SIG-M5 treated with dmso at 0.1 percent for 504 hours (cell line): ENCODE measurements around the gene RBP2.

Experiments
- DNase-seq: peaks from one replicate; lab custom pipeline; 2025; ENCODE audit not compliant: unreplicated experiment; lab: John Stamatoyannopoulos, UW

RBP2 gene

DNA sequence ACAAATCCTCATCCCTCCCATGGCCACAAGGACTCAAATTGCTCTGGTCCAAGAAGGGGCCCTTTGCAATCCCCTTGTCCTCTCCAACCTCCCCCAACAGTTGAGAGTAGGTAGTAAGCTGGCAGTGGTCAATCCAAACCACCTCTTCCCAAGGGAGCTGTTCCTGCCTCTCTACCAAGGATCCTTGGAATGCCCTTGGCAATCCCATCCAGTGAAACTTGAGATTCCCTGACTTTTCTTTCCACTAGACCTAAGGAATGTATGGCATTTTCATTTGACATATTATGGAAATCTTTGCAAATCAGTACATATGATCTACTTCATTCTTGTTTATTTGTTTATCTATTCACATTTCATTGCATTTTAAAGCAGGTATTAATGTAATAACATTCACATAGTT lies 4.8 kb upstream of the RBP2 start:
- no peak for DNase-seq

DNA sequence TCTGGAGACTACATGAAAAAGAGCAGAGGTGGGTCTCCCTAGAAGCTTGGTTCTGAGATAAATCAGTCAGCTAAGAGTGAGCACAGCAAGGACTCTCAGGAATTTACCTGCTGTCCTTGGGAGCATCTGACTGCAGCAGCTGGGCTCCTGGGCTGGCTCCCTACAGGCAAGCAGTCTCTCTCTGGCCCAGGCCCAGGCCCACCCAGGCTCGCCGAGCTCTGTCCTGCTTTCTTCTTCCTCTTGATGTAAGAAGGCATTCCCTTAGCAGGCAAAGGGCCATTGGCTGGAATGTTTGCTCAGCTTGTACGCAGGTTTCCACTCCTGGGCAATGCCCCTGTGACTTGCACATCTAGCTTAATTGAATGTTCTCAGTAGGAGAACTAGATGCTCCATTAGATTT lies 4.3 kb upstream of the RBP2 start:
- no peak for DNase-seq

DNA sequence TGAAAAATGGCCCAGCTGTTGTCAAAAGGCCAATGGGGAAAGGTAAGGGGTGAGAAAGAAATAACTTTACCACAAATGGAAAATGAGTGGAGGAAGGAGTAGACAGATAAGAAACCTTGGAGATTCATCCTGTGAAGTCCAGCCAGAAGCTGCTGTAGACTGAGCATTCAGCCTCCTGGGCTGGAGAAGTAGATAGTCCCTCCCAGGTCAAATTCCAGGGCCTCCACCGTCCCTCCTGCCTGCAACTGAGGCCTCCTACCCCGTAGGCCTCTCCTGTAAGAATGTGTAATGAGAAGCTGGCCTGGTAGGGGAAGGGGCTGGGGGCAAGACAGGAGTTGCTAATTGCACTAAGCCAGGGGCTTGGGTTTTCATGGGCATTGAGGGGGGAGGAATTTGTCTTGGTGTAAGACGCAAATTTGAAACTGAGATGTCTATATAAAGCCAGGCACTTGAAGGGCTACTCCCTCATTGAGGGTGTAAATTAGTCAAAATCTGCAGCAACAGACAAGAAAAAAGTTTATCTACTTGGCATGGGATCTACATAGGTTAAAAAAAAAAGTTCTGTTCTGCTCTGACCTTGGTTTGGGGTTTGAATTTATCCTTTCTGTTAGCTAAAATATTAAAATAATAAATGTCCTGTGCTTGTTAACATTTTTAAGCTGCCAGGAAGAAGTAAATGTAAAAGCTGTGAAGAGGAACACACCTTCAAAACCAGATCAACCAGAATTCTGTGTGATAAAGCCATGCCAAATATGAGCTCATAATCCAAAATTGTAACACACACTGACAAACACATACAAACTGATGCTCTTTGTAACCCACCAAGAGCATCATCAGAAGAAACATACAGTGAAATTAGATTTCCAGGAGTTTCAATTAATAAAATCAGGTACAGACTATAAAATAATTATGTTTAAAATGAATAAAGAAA lies 1.7 kb upstream of the RBP2 start:
- peak; percentile 10 for DNase-seq

GRCh38 chr3:139473155-139473771 lies 3.1 kb downstream of the RBP2 start:
- no peak for DNase-seq

DNA sequence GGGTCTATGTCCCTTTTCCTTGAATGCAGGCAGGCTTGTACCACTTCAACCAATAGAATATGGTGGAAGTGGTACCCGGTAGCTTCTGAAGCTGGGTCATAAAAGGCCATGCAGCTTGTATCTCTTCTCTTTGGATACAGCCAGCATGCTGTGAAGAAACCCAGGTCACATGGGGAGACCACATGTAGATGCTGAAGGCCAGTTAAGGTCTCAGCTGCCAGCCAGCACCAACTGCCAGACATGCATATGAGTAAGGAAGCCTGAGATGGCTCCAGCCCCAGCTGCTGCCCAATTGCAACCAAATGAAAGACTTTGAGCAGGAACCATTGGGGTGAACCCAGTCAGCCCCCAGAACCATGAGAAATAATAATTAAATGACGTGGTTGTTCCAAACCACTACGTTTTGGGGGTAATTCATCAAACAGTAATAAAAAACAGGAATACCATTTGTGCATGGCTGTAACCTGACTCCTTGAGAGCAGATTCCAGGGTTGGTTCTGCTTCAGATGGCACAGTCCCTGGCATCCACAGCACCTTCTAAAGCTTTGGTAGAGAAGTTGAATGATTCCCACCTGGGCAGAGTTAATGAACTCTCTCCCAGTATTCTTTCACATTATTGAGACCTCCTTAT lies 3.8 kb downstream of the RBP2 start:
- no peak for DNase-seq

GRCh38 chr3:139470199-139470598 lies 6.1 kb downstream of the RBP2 start:
- DNase-seq = no peak

- no peak for DNase-seq
These were observed 7.9 kb downstream of the RBP2 start for GRCh38 chr3:139468399-139468798.

- DNase-seq = no peak
These were observed 10.0 kb downstream of the RBP2 start for GRCh38 chr3:139466360-139466759.

DNA sequence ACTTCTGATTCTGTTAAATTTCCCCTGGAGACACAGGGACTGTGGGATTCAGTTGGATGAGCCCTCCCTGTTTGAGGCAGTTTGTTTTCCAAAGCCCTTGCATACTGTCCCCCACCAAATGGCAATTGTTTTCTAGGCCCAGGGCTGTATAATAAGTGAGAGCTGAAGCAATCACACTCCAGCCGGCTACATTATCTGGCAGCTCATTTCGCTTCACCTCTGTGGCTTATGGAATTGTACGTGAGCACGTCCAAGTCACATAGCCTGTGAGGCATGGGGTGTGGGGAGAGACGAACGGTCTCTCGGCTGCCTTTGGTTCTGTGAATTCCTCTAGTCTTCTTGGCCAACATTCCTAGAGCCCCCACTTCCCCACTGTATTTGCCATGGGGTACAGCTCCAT lies 10.7 kb downstream of the RBP2 start:
- no peak for DNase-seq

DNA sequence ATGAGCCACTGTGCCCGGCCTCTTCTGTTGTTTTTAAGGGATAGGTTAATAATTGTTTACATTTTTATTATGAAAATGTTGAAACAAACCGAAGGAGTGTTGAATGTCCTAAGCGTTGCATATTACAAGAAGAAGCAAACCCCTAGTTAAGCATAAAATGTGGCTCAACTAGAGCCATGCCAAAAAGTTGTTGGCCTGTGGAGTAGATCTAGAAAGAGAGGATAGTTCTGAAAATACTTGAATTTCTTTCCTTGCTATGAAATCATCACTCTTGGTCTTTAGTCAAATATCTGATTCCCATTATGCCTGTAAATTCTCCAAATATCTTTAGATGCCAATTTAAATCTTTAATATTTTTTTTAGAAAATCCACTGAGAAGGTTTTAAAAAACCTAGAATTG lies 12.8 kb downstream of the RBP2 start:
- DNase-seq = no peak

- no peak for DNase-seq
These were observed 15.8 kb downstream of the RBP2 start for GRCh38 chr3:139460529-139460928.

DNA sequence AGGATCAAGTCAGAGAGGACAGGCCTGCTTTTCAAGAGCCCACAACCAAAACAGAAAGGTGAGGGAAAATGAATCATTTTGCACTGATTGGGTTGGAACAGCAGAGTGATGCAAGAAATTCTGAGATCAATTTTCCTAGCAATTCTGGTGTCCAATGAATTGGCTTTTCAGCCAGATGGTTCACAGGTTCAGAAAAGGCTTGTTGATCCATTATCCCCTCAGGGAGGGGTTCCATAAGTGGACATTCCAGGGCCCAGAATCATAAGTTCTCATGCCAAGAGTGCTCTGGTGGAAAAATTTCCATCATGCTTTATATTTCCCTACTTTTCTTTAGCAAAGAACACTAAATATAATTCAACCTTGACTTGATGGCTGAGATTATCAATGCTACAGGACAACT lies 16.2 kb downstream of the RBP2 start:
- DNase-seq = no peak

GRCh38 chr3:139458348-139458747 lies 18.0 kb downstream of the RBP2 start:
- DNase-seq = no peak

DNA sequence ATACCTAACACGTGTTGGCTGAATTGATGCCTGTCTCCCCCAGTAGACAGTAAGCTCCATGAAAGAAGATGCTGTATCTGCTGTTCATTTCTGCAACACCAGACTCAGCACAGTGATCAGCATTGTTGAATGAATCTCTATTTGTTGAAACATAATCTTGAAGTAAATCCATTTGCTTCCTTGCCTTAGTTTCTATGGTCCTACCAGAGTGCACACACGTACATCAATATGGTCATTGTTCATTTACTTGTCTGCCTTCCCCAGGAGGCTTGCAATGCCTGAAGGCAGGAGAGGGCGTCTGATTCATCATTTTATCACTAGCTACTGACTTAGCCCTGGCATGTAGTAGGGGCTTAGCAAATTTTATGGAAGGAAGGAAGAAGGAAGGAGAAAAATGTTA lies 19.2 kb downstream of the RBP2 start:
- no peak for DNase-seq

DNA sequence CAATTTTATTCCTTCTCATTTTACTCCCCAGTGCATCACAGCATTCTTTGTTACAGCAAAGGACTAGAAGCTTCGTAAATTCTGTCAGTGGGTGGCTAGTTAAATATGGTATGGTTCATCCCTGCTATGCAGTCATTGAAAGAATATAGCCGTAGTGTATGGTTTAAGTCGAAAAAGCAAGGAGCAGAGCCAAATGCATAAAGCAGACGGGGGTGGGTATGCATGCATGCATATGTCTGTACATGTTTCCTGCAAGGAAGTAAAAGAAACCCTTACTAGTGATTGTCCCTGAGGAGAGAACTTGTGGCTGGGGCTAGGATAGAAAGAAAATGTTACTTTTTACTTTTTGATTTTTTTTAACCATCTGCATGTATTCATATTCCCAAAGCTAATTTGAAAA lies 19.9 kb downstream of the RBP2 start:
- no peak for DNase-seq

DNA sequence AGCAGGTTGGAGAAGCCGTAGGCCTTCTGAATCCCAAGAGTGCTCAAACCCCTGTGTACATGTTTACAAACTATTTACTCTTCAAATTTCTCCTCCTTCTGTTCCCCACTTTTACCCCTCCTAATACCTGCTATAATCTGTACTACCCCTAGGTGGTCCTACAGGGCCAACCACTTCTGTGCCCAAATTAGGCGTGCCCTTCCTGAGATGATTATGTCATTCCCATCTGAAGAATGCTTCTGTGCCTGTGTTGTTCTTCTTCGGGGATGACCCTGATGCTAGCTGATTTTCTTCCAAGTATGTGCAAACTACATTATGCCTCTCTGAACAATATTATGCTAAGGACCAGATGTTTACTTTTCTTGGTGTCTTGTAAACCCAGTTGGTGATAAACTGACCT lies 20.5 kb downstream of the RBP2 start:
- no peak for DNase-seq

GRCh38 chr3:139455206-139455605 lies 21.1 kb downstream of the RBP2 start:
- no peak for DNase-seq

DNA sequence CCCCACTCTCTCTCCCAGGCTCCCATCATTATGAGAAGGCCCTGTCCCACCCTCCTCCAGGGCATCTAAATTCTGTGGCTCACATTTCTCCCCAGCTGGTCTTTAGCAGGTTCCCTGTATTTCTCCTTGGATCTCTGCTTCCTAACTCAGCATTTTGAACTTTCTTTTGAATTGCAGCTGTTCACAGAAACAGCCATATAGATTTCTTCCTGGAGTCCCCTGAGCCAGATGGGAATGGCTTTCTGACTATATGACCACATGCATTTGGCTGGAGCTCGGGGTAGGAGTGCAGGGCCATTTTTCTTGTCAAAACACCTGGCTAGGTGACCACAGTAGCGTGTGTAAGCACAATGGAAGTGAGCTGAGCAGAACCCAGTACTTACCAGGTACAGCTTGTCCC lies 22.0 kb downstream of the RBP2 start:
- DNase-seq = no peak

DNA sequence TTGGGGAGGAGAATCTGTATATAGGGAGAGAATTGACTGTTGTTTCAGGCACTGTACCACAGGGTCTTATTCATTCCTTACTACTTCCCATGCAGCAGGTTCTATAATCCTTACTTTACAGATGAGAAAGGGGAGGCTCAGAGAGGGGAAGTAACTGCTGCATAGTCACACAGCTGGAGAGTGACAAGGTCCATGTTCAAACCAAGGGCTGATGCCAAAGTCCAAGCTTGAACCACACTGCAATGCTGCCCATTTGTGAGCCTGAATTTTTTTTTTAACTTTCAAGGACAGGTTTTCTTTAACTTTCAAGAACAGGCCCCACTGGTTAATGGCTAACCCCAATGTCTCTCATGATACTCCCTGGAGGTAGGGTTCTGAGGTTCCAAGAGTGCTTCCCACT lies 26.2 kb downstream of the RBP2 start:
- no peak for DNase-seq

- DNase-seq = no peak
These were observed 26.8 kb downstream of the RBP2 start for GRCh38 chr3:139449566-139449965.

GRCh38 chr3:139448104-139448503 lies 28.2 kb downstream of the RBP2 start:
- no peak for DNase-seq

GRCh38 chr3:139447486-139447885 lies 28.8 kb downstream of the RBP2 start:
- DNase-seq = no peak
